Measurements from ENCODE around the gene PRR13.
"Not testable (repeated sequence)": the region's sequence is repeated elsewhere in the genome, so short reads cannot be mapped to it uniquely, and the experiment has no call there.

Gene PRR13

GRCh38 chr12:53441040-53441833 is at the start of gene PRR13:
Gene PRR13, plus strand, starts transcription at chr12:53441734. Its CDS starts 981 bp downstream, at chr12:53442715.
- FAIRE-seq = no peak

GRCh38 chr12:53399896-53400295 is 41.6 kb upstream of the PRR13 start:
- FAIRE-seq = no peak

GRCh38 chr12:53402351-53402750 is 39.2 kb upstream of the PRR13 start:
- FAIRE-seq = not testable (repeated sequence)

GRCh38 chr12:53402871-53403270 is 38.7 kb upstream of the PRR13 start:
- FAIRE-seq = no peak

- no peak for FAIRE-seq
Observed at GRCh38 chr12:53410951-53411350, 30.6 kb upstream of the PRR13 start.

GRCh38 chr12:53413485-53414204 is 27.9 kb upstream of the PRR13 start:
- FAIRE-seq = no peak

- FAIRE-seq = no peak
Observed at GRCh38 chr12:53414756-53415417, 26.6 kb upstream of the PRR13 start.

- not testable (repeated sequence) for FAIRE-seq
Observed at GRCh38 chr12:53415752-53416389, 25.7 kb upstream of the PRR13 start.

GRCh38 chr12:53417291-53417816 is 24.2 kb upstream of the PRR13 start:
- not testable (repeated sequence) for FAIRE-seq

- FAIRE-seq = no peak
Observed at GRCh38 chr12:53418221-53418620, 23.3 kb upstream of the PRR13 start.

GRCh38 chr12:53419756-53420155 is 21.8 kb upstream of the PRR13 start:
- no peak for FAIRE-seq

- not testable (repeated sequence) for FAIRE-seq
Observed at GRCh38 chr12:53422247-53422646, 19.3 kb upstream of the PRR13 start.

GRCh38 chr12:53423597-53423996 is 17.9 kb upstream of the PRR13 start, which contains the start of gene AMHR2:
Gene AMHR2, plus strand, starts transcription at chr12:53423855. Its CDS starts 80 bp downstream, at chr12:53423935.
- no peak for FAIRE-seq

GRCh38 chr12:53424626-53425514 is 16.7 kb upstream of the PRR13 start:
- no peak for FAIRE-seq

- no peak for FAIRE-seq
Observed at GRCh38 chr12:53425515-53426150, 15.9 kb upstream of the PRR13 start.

GRCh38 chr12:53427905-53428594 is 13.5 kb upstream of the PRR13 start:
- no peak for FAIRE-seq

GRCh38 chr12:53428741-53429140 is 12.8 kb upstream of the PRR13 start:
- no peak for FAIRE-seq

- no peak for FAIRE-seq
Observed at GRCh38 chr12:53430116-53430515, 11.4 kb upstream of the PRR13 start.

- no peak for FAIRE-seq
Observed at GRCh38 chr12:53431187-53431586, 10.3 kb upstream of the PRR13 start.

GRCh38 chr12:53435326-53435725 is 6.2 kb upstream of the PRR13 start:
- FAIRE-seq = not testable (repeated sequence)
